Activated naive CD8-positive, alpha-beta T cell (primary cell): ENCODE data around the gene CROCC2.

ENCODE experiments used
- H3K27ac Mint-ChIP-seq: one replicate; pipeline ENCODE4 v1.8.0; 2021; ENCODE audit warnings: mixed read lengths
- H3K27me3 Mint-ChIP-seq: one replicate; pipeline ENCODE4 v1.8.0; 2021; ENCODE audit warnings: mixed read lengths
- H3K36me3 Mint-ChIP-seq: one replicate; pipeline ENCODE4 v1.8.0; 2021; ENCODE audit warnings: mixed read lengths
- H3K4me1 Mint-ChIP-seq: one replicate; pipeline ENCODE4 v1.8.0; 2021; ENCODE audit warnings: low read depth, mixed read lengths
- H3K4me3 Mint-ChIP-seq: one replicate; pipeline ENCODE4 v1.8.0; 2021; ENCODE audit warnings: mild to moderate bottlenecking, mixed read lengths
- H3K9me3 Mint-ChIP-seq: one replicate; pipeline ENCODE4 v1.8.0; 2021; ENCODE audit warnings: low read depth, mixed read lengths

CROCC2 gene

DNA sequence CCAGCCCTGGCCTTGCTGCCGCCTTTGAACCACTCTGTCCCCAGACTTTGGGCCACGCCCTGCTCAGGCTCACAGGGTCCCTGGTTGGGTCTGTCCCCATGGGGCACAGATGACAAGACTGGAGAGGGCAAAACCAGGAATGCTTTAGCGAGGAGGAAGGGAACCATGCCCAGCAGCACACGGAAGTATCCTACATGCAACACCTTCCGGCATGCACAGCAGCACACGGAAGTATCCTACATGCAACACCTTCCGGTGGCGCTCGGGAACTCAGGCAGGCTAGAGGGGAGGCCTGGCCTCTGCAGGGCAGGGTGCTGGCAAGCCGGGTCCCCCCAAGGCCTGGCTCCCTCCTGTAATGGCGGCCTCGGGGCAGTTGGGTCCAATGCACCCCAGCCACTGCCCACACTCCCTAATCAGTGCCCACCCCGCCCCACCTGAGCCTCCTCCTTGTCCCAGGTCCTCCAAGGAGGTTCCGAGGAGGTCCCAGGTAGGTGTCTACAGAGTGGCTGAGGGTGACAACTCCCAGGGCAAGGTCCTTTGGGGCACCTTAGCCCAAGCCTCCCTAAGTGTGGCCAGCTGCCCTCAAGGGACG lies 58.7 kb downstream of the CROCC2 start:
- Mint-ChIP-seq H3K4me1 (no peaks in the 10 kb centered on the region), H3K27ac (no peak overlapping the region), H3K36me3 (no peaks in the 10 kb centered on the region), H3K27me3 (no peaks in the 10 kb centered on the region), H3K4me3 (no peak overlapping the region), H3K9me3 (no peaks in the 10 kb centered on the region)

DNA sequence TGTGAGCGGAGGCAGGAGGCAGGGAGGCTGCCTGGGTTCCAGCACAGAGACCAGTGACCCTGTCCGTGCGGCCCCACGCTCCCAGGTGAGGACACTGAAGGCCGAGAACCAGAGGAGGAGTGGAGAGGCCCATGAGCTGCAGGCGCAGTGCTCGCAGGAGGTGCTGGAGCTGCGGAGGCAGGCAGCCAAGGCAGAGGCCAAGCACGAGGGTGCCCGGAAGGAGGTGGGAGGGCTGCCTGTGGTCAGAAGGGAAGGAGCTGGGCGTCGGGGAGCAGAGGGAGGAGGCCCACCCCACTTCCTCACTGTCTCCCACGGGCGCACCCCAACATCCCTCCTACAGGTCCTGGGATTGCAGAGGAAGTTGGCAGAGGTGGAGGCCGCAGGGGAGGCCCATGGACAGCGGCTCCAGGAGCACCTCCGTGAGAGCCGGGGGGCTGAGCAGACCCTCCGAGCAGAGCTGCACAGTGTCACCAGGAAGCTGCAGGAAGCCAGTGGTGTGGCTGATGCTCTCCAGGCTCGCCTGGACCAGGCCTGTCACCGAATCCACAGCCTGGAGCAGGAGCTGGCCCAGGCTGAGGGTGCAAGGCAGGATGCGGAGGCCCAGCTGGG lies 59.3 kb downstream of the CROCC2 start:
- H3K9me3 Mint-ChIP-seq: no peaks in the 10 kb centered on the region
- no peaks in the 10 kb centered on the region for H3K4me1 Mint-ChIP-seq
- no peak overlapping the region for H3K4me3 Mint-ChIP-seq
- no peak overlapping the region for H3K27ac Mint-ChIP-seq
- no peaks in the 10 kb centered on the region for H3K27me3 Mint-ChIP-seq
- no peaks in the 10 kb centered on the region for H3K36me3 Mint-ChIP-seq

DNA sequence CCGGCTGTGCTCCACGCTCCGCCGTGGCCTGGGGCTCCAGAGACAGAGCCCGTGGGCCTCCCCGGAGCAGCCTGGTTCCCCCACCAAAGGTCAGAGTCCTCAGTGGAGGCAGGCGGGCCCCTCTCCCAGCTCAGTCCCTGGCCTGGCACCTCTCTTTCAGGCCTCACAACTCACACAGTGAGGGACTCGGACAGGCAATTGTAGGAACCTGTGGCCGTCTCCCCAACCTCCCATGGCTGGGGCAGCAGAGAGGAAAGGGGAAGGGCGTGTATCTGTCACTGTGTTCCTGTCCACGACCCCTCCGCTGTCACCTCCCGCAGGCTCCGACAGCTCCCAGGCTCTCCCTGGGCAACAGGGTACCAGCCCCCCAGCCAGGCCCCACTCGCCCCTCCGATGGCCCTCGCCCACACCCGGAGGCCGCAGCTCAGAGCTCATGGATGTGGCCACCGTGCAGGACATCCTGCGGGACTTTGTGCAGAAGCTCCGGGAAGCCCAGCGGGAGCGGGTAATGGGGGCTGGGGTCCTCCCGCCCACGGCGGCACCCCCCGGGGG lies 59.8 kb downstream of the CROCC2 start:
- Mint-ChIP-seq H3K27me3 (no peaks in the 10 kb centered on the region), H3K4me3 (no peak overlapping the region)

DNA sequence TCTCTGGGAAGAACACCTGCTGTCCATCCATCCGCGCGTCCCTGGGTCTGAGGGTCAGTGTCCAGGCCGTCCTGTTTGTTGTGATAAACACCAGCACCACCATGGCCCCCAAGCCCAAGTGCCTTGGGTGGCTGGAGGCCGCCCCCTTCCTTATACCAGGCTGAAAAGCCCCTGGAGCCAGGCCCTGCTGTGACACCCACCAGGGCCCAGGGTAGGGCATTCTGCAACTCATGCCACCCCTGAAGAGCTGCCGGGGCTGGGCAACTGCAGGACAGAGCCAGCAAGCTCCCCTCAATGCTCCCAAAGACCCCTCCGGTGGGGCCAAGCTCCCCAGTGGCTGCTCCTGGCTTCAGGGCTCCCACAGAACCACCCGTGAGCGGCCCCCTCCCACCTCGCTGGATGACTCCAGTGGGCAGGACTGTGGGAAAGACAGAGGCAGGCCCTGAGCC lies 60.3 kb downstream of the CROCC2 start:
- H3K27ac Mint-ChIP-seq: no peak overlapping the region
- H3K36me3 Mint-ChIP-seq: no peaks in the 10 kb centered on the region
- H3K4me1 Mint-ChIP-seq: no peaks in the 10 kb centered on the region
- H3K9me3 Mint-ChIP-seq: no peaks in the 10 kb centered on the region
- H3K27me3 Mint-ChIP-seq: no peaks in the 10 kb centered on the region
- no peak overlapping the region for H3K4me3 Mint-ChIP-seq

More for the DNA sequence above, 59.8 kb downstream of the CROCC2 start:
- no peaks in the 10 kb centered on the region for H3K4me1 Mint-ChIP-seq
- H3K36me3 Mint-ChIP-seq: no peaks in the 10 kb centered on the region
- no peak overlapping the region for H3K27ac Mint-ChIP-seq
- no peaks in the 10 kb centered on the region for H3K9me3 Mint-ChIP-seq

DNA sequence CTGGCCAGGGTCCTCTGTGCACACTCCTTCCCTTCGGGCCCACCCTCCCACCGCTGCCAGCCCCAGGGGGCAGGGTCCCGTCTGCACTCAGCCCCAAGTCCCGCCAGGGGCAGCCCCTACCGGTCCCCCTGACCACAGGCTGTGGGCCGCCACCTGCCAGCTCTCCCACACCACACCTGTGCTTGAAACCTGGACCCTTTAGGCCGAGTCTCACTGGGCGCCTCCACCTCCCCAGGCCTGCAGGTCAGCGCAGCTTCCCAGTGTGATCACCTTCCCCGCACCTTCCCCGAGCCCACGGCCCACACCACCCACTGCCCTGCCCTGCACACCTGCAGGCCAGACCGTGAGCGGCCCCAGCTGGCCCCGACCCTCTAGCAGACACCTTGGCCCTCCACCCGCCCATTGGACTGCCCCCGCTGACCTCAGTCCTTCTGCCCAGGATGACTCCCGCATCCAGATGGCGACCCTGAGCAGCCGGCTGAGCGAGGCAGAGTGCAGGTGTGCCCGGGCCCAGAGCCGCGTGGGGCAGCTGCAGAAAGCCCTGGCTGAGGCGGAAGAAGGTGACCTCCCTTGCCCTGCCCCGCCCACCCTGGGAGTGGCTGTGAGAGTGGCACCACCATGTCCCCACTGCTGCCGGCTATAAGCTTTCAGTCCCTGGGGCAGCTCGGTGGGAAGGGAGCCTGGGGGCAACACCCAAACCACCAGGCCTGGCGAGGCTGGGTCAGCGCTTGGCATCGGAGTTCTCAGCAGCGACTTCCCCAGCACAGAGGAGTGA lies 61.0 kb downstream of the CROCC2 start:
- H3K4me3 Mint-ChIP-seq: no peak overlapping the region
- H3K27me3 Mint-ChIP-seq: no peaks in the 10 kb centered on the region
- H3K4me1 Mint-ChIP-seq: no peaks in the 10 kb centered on the region
- no peak overlapping the region for H3K27ac Mint-ChIP-seq
- H3K36me3 Mint-ChIP-seq: no peaks in the 10 kb centered on the region
- no peaks in the 10 kb centered on the region for H3K9me3 Mint-ChIP-seq

DNA sequence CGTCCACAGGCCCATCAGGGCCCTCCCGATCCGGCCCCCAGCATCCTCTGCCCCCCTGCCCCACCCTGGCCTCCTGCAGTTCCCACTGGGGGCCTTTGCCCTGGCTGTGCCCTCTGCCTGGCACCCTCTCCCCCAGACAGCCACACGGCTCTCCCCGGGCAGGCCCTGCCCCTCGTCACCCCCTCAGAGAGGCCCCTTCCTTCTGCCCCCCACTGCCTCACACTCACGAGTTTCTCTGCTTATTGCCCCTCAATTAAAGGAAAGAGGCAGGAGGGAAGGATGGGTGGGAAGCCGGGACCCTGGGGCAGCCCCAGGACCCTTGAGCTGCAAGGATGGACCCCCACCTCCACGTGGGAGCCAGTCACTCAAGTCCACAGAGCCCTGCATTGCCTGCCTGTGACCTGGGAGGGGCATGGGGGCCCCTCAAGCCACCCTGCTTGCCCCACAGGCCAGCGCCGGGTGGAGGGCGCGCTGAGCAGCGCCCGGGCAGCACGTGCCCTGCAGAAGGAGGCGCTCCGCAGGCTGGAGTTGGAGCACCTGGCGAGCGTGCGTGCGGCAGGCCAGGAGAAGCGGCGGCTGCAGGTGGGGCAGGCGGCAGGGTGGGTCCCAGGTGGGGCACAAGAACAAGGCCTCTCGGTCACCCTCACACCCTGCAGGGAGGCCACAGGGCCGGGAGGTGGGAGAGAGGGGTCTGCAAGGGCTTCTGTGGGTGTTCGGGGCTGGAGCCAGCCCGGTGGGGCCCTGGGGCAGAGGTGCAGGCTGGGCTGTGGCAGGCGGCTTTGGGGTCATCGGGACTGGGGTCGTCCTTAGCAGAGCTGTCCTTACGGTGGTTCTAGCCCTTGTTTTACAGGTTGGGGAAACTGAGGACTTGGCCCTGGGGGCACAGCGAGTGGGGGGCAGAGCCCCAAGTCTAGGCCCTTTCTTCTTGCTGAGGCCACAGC lies 61.8 kb downstream of the CROCC2 start:
- Mint-ChIP-seq H3K27me3 (no peaks in the 10 kb centered on the region), H3K9me3 (no peaks in the 10 kb centered on the region), H3K27ac (no peak overlapping the region), H3K4me3 (no peak overlapping the region), H3K4me1 (no peaks in the 10 kb centered on the region), H3K36me3 (no peaks in the 10 kb centered on the region)

DNA sequence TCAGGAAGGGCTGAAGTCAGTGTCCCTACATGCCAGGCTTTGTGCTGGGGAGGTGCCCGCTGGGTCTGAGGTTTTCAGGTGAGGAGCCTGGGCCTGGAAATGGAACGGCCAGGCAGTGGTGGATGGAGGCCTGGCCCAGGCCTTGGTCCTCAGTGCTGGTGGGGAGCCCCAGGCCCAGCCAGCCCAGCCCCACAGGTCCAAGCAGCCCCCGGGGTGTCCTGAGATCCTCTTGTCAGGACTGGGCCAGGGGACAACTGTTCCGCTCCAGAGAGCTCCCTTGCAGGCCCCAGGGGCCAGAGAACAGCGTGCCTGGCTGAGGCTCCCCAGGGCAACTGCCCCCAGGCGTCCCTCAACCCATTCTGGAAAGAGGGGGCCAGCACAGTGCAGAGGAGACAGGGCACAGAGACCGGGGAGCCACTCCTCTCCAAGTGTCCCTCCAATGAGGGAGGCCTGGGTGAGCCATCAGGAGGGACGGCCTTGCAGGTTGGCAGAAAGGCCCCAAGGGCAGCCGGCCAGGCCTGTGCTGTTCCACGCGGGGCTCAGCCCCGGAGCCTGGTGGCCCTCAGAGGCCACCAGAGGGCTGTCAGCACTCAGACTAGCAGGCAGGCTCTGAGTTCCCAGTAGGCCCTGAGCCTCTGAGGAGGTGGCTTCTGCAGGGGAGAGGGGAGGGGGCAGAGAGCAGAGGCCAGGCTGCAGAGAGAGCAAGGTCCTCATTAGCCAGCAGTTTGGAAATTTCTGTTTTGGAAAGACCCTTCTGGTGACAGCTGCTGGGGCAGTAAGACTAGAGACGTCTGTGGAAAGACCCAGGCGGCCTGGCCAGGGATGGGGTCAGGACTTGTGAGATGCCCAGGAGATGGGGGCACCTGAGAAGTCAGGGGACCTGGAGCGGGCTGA lies 62.8 kb downstream of the CROCC2 start:
- Mint-ChIP-seq H3K36me3 (peaks cover 3% of the 10 kb centered on the region), H3K27me3 (no peaks in the 10 kb centered on the region), H3K27ac (no peak overlapping the region), H3K9me3 (no peaks in the 10 kb centered on the region), H3K4me1 (peaks cover 3% of the 10 kb centered on the region), H3K4me3 (no peak overlapping the region)

DNA sequence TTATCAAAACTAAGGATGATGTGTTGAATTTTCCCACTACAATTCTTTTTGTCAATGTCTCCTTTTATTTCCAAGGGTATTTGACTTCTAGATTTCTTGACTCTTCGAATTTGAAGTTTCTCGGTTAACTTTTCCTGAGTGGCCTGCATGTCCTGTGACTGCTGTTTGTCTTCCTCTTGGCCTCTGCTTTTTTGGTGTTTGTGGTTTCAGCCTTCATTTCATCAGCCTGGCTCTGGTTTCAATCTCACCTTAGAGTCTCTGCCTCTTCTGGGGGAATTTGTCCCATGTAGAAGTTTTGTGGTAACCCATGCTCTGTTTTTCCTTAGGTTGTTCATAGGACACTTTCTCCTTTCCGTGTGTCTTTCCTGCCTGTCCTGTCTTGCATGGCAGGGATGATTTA lies 64.0 kb downstream of the CROCC2 start:
- H3K27me3 Mint-ChIP-seq: no peaks in the 10 kb centered on the region
- no peaks in the 10 kb centered on the region for H3K9me3 Mint-ChIP-seq
- H3K4me3 Mint-ChIP-seq: no peak overlapping the region
- H3K4me1 Mint-ChIP-seq: peaks cover 11% of the 10 kb centered on the region
- no peak overlapping the region for H3K27ac Mint-ChIP-seq
- H3K36me3 Mint-ChIP-seq: peaks cover 3% of the 10 kb centered on the region

DNA sequence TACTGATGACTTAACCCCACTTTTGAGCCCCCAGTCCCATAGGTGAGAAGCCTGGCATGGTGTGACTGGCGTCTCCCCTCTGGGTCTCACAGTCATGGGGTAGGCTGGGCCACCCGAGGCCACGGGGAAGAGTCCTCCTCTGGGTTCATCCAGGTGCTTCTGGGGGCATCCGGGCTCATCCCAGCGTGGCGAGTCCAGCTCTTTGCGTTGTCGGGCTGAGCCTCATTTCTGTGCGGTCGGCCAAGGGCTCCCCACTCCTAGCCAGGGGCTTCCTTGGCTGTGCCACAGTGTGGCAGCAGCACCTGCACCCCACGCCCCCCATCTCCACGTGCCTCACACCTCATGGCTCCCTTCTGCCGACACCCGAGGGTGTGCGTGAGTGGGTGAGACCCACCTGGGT lies 64.7 kb downstream of the CROCC2 start:
- H3K27ac Mint-ChIP-seq: no peak overlapping the region
- no peaks in the 10 kb centered on the region for H3K27me3 Mint-ChIP-seq
- H3K4me3 Mint-ChIP-seq: no peak overlapping the region
- peaks cover 11% of the 10 kb centered on the region for H3K4me1 Mint-ChIP-seq
- no peaks in the 10 kb centered on the region for H3K9me3 Mint-ChIP-seq
- peaks cover 3% of the 10 kb centered on the region for H3K36me3 Mint-ChIP-seq

DNA sequence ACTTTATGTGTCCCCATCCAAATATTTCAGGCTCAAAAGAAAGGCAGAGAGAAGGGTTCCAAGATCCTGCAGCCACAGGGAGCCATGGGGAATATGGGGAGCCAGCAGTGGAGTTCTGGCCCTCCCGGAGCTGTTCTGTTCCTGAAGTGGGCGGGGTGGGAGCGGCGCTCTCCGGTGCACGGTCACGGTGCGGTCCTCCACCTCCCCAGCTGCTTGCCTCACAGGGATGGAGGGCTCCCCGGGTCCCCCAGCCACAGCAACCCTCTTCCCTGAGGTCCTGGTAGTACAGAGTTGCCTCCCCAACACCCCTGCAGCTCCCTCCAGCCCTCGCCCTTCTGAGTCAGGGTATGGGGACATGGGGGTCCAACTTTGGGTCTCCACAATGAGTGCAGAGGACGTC lies 66.1 kb downstream of the CROCC2 start:
- H3K4me1 Mint-ChIP-seq: peaks cover 11% of the 10 kb centered on the region
- no peak overlapping the region for H3K4me3 Mint-ChIP-seq
- peaks cover 3% of the 10 kb centered on the region for H3K36me3 Mint-ChIP-seq
- H3K27me3 Mint-ChIP-seq: no peaks in the 10 kb centered on the region
- no peak overlapping the region for H3K27ac Mint-ChIP-seq
- no peaks in the 10 kb centered on the region for H3K9me3 Mint-ChIP-seq

DNA sequence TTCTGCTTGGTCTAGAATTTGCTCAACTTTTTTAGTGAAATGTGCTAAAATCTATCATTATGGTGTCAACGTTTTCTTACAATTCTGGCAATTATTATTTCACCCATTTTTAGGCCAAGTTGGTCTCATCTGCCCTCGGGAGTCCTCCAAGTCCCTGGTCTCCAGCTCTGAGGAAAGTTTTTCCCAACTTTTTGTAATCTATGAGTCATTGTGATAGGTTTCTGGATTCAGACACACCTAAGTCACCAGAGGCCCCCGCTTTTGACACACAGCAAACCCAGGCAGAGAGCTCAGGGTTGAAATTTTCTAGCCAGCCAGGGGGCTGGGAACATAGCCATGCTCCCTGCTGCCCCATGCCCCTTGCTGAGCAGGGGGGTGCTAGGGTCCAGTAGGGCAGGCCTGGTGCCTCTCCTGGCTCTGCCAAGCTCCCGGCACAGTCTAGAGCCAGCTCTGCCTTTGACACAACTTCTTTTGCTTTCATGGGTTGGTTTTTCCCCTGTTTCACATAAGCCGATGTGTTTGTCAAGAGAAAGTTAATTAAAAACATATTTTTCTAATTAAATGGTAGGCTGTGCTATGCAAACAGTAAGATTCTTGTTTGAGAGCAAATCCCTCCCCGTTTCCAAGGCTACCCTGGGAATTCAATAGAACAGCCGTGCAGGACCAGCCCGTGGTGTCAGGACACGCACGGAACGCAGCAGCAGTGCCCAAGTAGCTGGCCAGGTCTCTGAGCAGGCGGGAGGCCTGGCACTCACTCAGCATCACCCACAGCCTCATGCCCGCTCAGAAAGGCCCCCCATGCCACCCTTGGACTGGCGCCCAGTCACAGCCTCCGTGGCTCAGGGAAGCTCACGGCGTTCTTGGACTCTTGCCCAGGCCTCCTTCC lies 66.7 kb downstream of the CROCC2 start:
- H3K4me3 Mint-ChIP-seq: no peak overlapping the region
- no peak overlapping the region for H3K27ac Mint-ChIP-seq
- H3K9me3 Mint-ChIP-seq: no peaks in the 10 kb centered on the region
- no peaks in the 10 kb centered on the region for H3K27me3 Mint-ChIP-seq
- peaks cover 3% of the 10 kb centered on the region for H3K36me3 Mint-ChIP-seq
- H3K4me1 Mint-ChIP-seq: peaks cover 11% of the 10 kb centered on the region

DNA sequence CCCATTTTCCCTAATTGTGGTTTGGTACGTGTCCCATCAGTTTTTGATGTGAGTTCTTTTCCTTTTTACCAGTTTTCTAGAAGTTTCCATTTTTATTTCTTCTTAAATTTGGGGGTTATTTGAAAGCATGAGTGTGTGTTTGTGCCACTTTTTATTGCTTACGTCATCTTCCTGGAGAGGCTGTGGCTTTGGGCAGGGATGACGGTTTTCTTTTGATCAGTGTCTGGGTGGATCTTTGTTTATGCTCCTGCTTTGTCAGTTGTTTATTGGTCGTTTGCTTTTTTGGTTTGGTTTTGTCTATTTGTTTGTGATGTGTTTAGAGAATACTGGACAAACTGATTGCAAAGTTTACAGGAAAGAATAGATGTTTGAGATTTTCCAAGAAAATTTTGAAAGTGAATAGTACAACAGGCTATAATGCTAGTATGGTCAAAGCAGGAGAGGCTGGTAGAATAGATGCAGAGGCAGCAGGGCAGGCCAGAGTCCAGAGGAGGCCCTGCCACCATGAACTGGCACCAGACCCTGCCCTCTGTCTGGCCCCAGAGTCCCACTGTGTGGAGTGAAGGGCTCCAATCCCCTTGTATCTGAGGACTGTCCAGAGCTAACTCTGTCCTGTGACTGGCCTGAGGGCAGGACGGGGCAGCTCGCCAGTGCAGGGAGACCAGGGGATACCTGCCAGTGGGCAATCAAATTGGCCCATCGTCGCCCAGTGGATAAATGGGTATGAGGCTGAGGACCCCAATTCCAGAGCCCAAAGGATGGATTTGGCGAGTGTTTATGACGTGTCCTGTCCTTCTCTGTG lies 68.8 kb downstream of the CROCC2 start:
- no peaks in the 10 kb centered on the region for H3K9me3 Mint-ChIP-seq
- peaks cover 11% of the 10 kb centered on the region for H3K4me1 Mint-ChIP-seq
- no peaks in the 10 kb centered on the region for H3K27me3 Mint-ChIP-seq
- H3K27ac Mint-ChIP-seq: no peak overlapping the region
- peak overlapping the region; percentile 12 for H3K4me3 Mint-ChIP-seq
- H3K36me3 Mint-ChIP-seq: peaks cover 3% of the 10 kb centered on the region
